Activated CD8-positive, alpha-beta memory T cell treated with anti-CD3 and anti-CD28 coated beads for 48 hours (primary cell): ENCODE results near the gene SART1.
"Not testable (repeated sequence)": the region's sequence is repeated elsewhere in the genome, so short reads cannot be mapped to it uniquely, and the experiment has no call there.

Source experiments
- DNase-seq, 3 experiments: peaks; one replicate each; pipeline ENCODE4 v3.0.0-alpha.2; 2020; ENCODE audit warnings: low read depth in 2 of 3, low spot score in 2 of 3

The SART1 gene

GRCh38 chr11:65931773-65932557, 29.6 kb upstream of the SART1 start:
- no peak for DNase-seq

- DNase-seq: no peak
Measured at GRCh38 chr11:65932558-65932919, 29.0 kb upstream of the SART1 start.

- DNase-seq: no peak
Measured at GRCh38 chr11:65934014-65934413, 27.5 kb upstream of the SART1 start.

- no peak for DNase-seq
Measured at GRCh38 chr11:65937766-65938165, 23.8 kb upstream of the SART1 start.

GRCh38 chr11:65941720-65942310, 19.7 kb upstream of the SART1 start:
- DNase-seq: no peak

- DNase-seq: no peak
Measured at GRCh38 chr11:65942531-65942930, 19.0 kb upstream of the SART1 start.

GRCh38 chr11:65944191-65944590, 17.3 kb upstream of the SART1 start:
- no peak for DNase-seq

- DNase-seq: no peak
Measured at GRCh38 chr11:65944767-65945166, 16.8 kb upstream of the SART1 start.

- DNase-seq: no peak
Measured at GRCh38 chr11:65945430-65945911, 16.1 kb upstream of the SART1 start, which contains the start of gene TSGA10IP. TSGA10IP (plus strand) TSS chr11:65945480; CDS start chr11:65945676, 196 bp downstream.

GRCh38 chr11:65945941-65946558, 15.5 kb upstream of the SART1 start:
- DNase-seq: no peak

GRCh38 chr11:65946655-65947054, 14.9 kb upstream of the SART1 start:
- DNase-seq: no peak

GRCh38 chr11:65947133-65947532, 14.4 kb upstream of the SART1 start:
- DNase-seq: no peak

GRCh38 chr11:65947603-65948125, 13.9 kb upstream of the SART1 start:
- DNase-seq: no peak

- DNase-seq: not testable (repeated sequence)
Measured at GRCh38 chr11:65950711-65951110, 10.8 kb upstream of the SART1 start.

- DNase-seq: not testable (repeated sequence)
Measured at GRCh38 chr11:65951641-65952040, 9.9 kb upstream of the SART1 start.

- DNase-seq: no peak
Measured at GRCh38 chr11:65952052-65952521, 9.4 kb upstream of the SART1 start.

GRCh38 chr11:65953471-65953870, 8.1 kb upstream of the SART1 start:
- DNase-seq: no peak

- no peak for DNase-seq
Measured at GRCh38 chr11:65954771-65955170, 6.8 kb upstream of the SART1 start.

GRCh38 chr11:65958291-65958690, 3.2 kb upstream of the SART1 start:
- no peak for DNase-seq

- no peak for DNase-seq
Measured at GRCh38 chr11:65958774-65959420, 2.6 kb upstream of the SART1 start.

- DNase-seq: no peak
Measured at GRCh38 chr11:65960824-65961266, 689 bp upstream of the SART1 start.
